ENCODE data around the gene LAMA1.

Gene LAMA1

DNA sequence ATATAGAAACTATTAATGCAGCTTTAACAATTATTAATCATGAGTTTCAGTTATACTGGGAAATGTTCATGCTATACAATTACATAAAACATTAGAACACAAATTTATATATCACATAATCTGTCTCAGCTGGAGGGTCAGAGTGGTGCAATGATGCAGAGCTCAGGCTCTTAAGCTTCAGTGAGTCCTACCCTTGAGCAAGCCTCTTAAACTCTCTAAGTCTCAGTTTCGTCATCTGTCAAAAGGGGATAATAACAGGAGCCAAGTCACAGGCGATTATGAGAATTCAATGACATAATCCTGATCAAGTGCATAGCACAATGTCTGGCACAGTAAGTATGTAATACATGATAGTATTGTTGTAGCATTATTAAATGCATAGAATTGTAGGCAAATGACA, 46.0 kb downstream of the LAMA1 start:
- no peaks in the 10 kb centered on the region for H3K79me2 ChIP-seq (ENCODE audit: insufficient read depth, low read length)
- H3K4me2 ChIP-seq (ENCODE audit: insufficient read depth, low read length): no peak overlapping the region
- no peak overlapping the region for H3K9ac ChIP-seq (ENCODE audit: low read depth, low read length)
- no peak overlapping the region for H3K27ac ChIP-seq (ENCODE audit: low read length)
- TF ChIP-seq EZH2 (IDR thresholded peaks at IDR 0.05; ENCODE audit: borderline replicate concordance, low read depth, low read length, severe bottlenecking) (no peak), CTCF (IDR thresholded peaks at IDR 0.05; ENCODE audit: borderline replicate concordance, extremely low read depth, low read length, poor library complexity, severe bottlenecking) (no peak)
- DNase-seq (no peak), ATAC-seq (ENCODE audit: insufficient read depth, low read depth) (no peak)
- H2AFZ ChIP-seq (ENCODE audit: low read depth, low read length): no peak overlapping the region
- no peaks in the 10 kb centered on the region for H4K20me1 ChIP-seq (ENCODE audit: insufficient read depth, low read length)
- H3K4me1 ChIP-seq (ENCODE audit: insufficient read depth, low read length): no peaks in the 10 kb centered on the region
- H3K27me3 ChIP-seq (ENCODE audit: insufficient read depth, low read length, poor library complexity): no peaks in the 10 kb centered on the region
- no peaks in the 10 kb centered on the region for H3K36me3 ChIP-seq (ENCODE audit: insufficient read depth, low read length)
- H3K4me3 ChIP-seq (ENCODE audit: low read depth in 1 of 2, low read length in 2 of 2): no peak overlapping the region
- no peaks in the 10 kb centered on the region for H3K9me3 ChIP-seq (ENCODE audit: insufficient read depth, low read length, severe bottlenecking)

GRCh38 chr18:7070466-7070865, 47.1 kb downstream of the LAMA1 start:
- no peak overlapping the region for H3K4me3 ChIP-seq (ENCODE audit: low read depth in 1 of 2, low read length in 2 of 2)
- ATAC-seq (ENCODE audit: insufficient read depth, low read depth) (no peak), DNase-seq (no peak)
- no peak overlapping the region for H3K9ac ChIP-seq (ENCODE audit: low read depth, low read length)
- H3K4me2 ChIP-seq (ENCODE audit: insufficient read depth, low read length): no peak overlapping the region
- TF ChIP-seq CTCF (IDR thresholded peaks at IDR 0.05; ENCODE audit: borderline replicate concordance, extremely low read depth, low read length, poor library complexity, severe bottlenecking) (no peak), EZH2 (IDR thresholded peaks at IDR 0.05; ENCODE audit: borderline replicate concordance, low read depth, low read length, severe bottlenecking) (no peak)
- no peaks in the 10 kb centered on the region for H3K79me2 ChIP-seq (ENCODE audit: insufficient read depth, low read length)
- H3K4me1 ChIP-seq (ENCODE audit: insufficient read depth, low read length): no peaks in the 10 kb centered on the region
- H3K36me3 ChIP-seq (ENCODE audit: insufficient read depth, low read length): no peaks in the 10 kb centered on the region
- H3K27ac ChIP-seq (ENCODE audit: low read length): no peak overlapping the region
- H2AFZ ChIP-seq (ENCODE audit: low read depth, low read length): no peak overlapping the region
- H4K20me1 ChIP-seq (ENCODE audit: insufficient read depth, low read length): no peaks in the 10 kb centered on the region
- H3K9me3 ChIP-seq (ENCODE audit: insufficient read depth, low read length, severe bottlenecking): no peaks in the 10 kb centered on the region
- H3K27me3 ChIP-seq (ENCODE audit: insufficient read depth, low read length, poor library complexity): no peaks in the 10 kb centered on the region

DNA sequence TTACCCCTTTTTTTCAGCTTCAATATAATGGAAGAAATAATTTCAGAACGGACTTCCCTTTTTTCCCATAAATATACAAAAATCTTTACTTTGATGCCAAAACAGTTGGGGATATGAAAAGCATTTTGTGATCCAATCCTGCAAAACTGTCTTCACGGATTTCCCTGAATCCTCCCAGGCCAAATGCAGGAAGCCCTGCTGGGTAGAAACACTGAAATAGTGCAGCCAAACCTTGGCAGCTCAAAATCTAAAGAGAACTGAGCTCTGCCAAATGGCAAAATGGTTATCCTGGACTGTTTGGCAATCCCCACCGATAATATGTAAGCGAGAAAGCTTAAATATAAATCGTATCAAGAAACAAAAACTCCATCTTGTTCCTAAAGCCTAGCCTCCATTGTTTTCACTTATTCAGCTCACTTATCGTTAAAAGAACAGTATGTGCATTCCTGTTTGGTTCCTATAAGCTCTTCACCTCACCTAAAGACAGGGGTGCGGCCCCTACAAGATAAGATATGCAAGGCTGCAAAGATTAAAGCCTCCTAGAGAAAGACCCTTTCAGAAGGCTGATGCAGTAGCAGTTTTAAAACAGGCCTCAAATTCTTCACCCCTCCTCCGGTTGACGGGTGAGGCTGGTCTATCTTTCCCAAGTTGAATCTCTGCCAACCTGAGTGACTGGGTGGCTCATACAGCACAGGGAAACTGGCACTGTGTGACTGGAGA, 48.6 kb downstream of the LAMA1 start:
- Histone ChIP-seq H3K4me3 (ENCODE audit: low read depth in 1 of 2, low read length in 2 of 2) (no peak overlapping the region), H3K4me1 (ENCODE audit: insufficient read depth, low read length) (no peaks in the 10 kb centered on the region), H3K79me2 (ENCODE audit: insufficient read depth, low read length) (no peaks in the 10 kb centered on the region), H3K4me2 (ENCODE audit: insufficient read depth, low read length) (no peak overlapping the region), H3K9me3 (ENCODE audit: insufficient read depth, low read length, severe bottlenecking) (no peaks in the 10 kb centered on the region), H3K27me3 (ENCODE audit: insufficient read depth, low read length, poor library complexity) (no peaks in the 10 kb centered on the region), H4K20me1 (ENCODE audit: insufficient read depth, low read length) (no peaks in the 10 kb centered on the region), H3K9ac (ENCODE audit: low read depth, low read length) (no peak overlapping the region), H3K27ac (ENCODE audit: low read length) (no peak overlapping the region), H2AFZ (ENCODE audit: low read depth, low read length) (no peak overlapping the region), H3K36me3 (ENCODE audit: insufficient read depth, low read length) (no peaks in the 10 kb centered on the region)
- DNase-seq: no peak
- no peak for TF ChIP-seq CTCF (IDR thresholded peaks at IDR 0.05; ENCODE audit: borderline replicate concordance, extremely low read depth, low read length, poor library complexity, severe bottlenecking)
- TF ChIP-seq EZH2 (IDR thresholded peaks at IDR 0.05; ENCODE audit: borderline replicate concordance, low read depth, low read length, severe bottlenecking): no peak
- no peak for ATAC-seq (ENCODE audit: insufficient read depth, low read depth)
